ENCODE results near the gene UGGT2. TPM values are rescaled to one million over a fixed set of nuclear protein-coding genes. Genes with fewer than 3 reads are reported as not detected.

The UGGT2 gene
- total and polyA plus RNA-seq, 7 donors: 1.2 to 40.2 (median 32.7) TPM

GRCh38 chr13:95752677-95753076 lies 300.5 kb downstream of the UGGT2 start:
- intact Hi-C loops (cut with DNase I): no loop called here
- no peak overlapping the region for H3K4me3 ChIP-seq

More at GRCh38 chr13:95752677-95753076, 300.5 kb downstream of the UGGT2 start:
- Histone ChIP-seq H3K27me3 (no peaks in the 10 kb centered on the region), H3K36me3 (peaks cover 0 to 2% (median 0%) of the 10 kb centered on the region in 4 donors), H3K4me1 (peaks cover 0 to 15% (median under 1%) of the 10 kb centered on the region in 4 donors), H3K27ac (no peak overlapping the region), H3K9me3 (no peaks in the 10 kb centered on the region)
- no peak for DNase-seq
- TF ChIP-seq CTCF (IDR thresholded peaks at IDR 0.05): no peak
- no peak for TF ChIP-seq POLR2AphosphoS5 (IDR thresholded peaks at IDR 0.05)
- no peak for TF ChIP-seq EP300 (IDR thresholded peaks at IDR 0.05)
- TF ChIP-seq POLR2A (IDR thresholded peaks at IDR 0.05): no peak
- WGBS, 2 donors: 86 to 89% methylated on average over 2 of the region's 2 CpGs

Small RNAs within 50 kb of the gene (small RNA-seq; reads per million reads assigned to genes)
- gene HMGN1P24: 0 reads per million in 3 donors

Other genes starting within 250 kb of the UGGT2 start
- gene HS6ST3, start 36.7 kb upstream of the UGGT2 start, total RNA-seq: under 1 TPM; under 0.01 to 0.71 (median 0.44) TPM
- gene HS6ST3, start 36.7 kb upstream of the UGGT2 start, polyA plus RNA-seq: under 1 TPM in 1 of 3 donors, not detected in 2; 0.19 TPM